Measurements from ENCODE around the gene SPRY4. TPM values are rescaled to one million over a fixed set of nuclear protein-coding genes. Genes with fewer than 3 reads are reported as not detected.
"Not testable (repeated sequence)": the region's sequence is repeated elsewhere in the genome, so short reads cannot be mapped to it uniquely, and the experiment has no call there.

The SPRY4 gene
- total RNA-seq, 1 donor from 2014 or later = 2.6 TPM

DNA sequence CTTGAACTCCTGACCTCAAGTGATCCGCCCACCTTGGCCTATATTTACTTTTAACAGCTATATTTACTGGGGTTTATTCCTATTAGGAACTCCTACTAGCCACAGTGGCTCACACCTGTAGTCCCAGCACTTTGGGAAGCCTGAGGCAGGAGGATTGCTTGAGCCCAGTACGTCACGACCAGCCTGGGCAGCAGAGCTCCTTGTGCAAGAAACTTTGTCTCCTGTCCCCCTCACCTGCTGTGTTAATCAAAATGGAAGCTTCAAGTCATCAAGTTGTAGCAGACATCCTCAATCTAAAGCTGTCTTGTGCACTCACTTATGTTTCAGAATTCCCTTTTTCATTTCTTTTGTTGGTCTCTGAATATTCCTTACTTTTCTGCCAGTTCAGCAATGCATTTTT lies 15.0 kb upstream of the SPRY4 start:
- DNase-seq (ENCODE audit: low read depth in 2 of 2) = no peak

DNA sequence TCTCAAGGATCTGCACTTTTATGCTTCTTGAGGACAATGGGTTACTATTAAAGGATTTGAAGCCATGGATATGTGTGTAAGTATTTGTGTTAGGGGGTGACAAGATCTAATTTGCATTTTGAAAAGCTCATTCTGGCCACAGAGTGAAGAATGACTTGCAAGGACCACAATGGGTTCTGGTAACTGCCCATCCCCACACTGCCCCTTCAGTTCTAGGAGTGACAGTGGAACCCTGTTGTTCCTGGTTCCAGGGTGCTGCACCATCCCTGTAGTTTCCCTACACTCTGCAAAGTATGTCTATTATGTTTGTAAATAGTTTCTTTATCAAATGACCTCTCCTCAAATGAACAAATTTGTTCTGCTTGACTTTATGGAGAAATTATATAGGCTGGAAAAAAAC lies 9.7 kb upstream of the SPRY4 start:
- DNase-seq (ENCODE audit: low read depth in 2 of 2) = no peak

DNA sequence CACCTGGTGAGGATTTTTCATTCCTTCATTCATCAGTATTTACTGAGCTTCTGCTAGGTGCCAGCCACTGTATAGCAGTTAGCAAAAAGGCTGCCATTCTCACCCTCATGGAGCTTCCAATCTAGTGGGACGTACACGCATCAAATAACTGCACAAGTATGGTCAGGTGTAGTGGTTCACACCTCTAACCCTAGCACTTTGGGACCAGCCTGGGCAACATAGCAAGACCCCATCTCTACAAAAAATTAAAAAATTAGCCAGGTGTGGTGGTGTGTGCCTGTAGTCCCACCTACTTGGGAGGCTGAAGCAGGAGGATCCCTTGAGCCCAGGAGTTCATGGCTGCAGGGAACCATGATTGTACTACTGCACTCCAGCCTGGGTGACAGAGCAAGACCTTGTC lies 8.9 kb upstream of the SPRY4 start:
- DNase-seq (ENCODE audit: low read depth in 2 of 2) = not testable (repeated sequence)

DNA sequence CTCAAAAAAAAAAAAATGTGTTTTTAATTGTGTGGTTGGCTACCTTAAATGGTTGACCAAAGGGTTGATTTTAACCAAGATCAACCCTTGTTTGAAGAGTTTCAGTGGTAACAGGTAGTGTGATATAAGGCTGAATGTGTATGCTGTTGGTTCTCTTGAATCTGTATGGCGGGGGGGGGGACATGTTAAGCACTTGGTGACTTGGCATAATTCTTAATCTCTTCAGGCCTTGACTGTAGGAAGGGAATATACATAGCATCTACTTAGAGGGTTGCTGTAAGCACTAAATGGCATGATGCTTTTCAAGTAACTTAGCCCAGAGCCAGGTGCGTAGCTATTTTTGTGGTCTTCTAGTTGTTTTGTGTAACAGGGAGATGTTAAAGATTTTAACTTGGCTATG lies 5.6 kb upstream of the SPRY4 start:
- DNase-seq (ENCODE audit: low read depth in 2 of 2) = no peak

DNA sequence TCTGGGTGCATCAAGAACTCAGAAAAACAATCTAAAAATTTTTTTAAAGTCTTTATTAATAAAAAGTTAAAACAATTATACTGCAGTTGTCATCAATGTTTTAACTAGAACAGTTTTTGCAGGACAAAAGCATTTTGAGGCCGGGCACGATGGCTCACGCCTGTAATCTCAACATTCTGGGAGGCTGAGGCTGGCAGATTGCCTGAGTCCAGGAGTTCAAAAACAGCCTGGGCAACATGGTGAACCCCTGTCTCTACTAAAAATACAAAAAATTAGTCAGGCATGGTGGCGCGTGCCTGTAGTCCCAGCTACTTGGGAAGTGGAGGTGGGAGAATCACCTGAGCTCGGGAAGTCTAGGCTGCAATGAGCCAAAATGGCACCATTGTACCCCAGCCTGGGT lies 5.2 kb upstream of the SPRY4 start:
- DNase-seq (ENCODE audit: low read depth in 2 of 2) = no peak

DNA sequence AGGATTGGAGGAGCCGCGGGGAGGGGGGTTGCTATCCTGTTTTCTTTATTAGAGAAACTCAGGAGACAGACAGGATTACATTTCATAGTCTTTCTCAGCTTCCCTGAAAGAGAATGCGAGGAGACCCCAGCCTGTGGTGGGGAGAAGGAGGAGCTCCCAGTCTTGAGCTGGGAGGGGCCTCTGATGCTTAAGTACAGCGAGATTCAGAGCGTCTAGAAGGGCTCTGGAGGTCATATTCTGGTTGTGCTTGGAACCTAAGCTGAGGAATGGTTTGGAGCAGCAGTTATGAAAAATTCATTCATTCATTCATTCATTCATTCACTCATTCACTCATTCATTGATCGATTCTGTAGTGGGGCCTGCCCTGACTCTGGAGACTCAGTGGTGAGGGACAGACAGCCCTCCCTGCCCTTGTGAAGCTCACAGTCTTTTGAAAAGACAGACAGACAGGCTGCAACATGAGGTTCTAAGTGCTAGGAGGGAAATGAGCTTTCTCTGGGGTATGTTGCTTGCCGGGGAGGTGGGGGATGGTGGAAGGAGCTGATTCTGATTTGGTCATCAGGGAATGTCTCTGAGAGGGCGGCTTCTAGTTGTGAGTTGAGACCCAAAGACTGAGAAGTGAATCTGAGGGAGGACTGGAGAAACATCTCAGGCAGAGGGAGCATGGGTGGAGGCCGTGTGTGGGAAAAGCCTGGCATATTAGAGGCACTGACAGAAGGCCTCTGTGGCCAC lies 2.5 kb upstream of the SPRY4 start:
- DNase-seq (ENCODE audit: low read depth in 2 of 2) = no peak

DNA sequence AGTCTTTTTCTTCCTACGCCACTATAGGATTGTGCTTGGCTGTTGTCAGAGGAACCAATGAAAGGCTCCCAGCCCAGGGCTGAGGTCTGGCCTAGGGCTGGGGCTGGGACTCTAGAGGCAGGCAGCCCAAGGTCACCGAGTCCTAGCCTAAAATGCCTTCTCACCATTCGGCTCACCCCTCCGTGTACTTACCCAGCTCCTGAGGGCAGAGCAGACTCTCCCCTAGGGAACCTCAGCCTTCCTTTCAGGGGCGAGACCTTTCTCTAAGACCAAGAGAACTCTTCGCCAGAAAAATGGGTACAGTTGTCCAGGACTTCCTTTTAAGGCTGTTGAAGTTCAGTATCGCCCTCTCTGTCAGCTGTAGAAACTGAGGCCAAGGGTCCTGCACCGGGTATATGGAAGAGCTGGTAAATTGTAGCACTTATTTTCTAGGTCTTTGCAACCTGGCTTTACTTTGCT lies 1.7 kb upstream of the SPRY4 start:
- no peak for DNase-seq (ENCODE audit: low read depth in 2 of 2)

DNA sequence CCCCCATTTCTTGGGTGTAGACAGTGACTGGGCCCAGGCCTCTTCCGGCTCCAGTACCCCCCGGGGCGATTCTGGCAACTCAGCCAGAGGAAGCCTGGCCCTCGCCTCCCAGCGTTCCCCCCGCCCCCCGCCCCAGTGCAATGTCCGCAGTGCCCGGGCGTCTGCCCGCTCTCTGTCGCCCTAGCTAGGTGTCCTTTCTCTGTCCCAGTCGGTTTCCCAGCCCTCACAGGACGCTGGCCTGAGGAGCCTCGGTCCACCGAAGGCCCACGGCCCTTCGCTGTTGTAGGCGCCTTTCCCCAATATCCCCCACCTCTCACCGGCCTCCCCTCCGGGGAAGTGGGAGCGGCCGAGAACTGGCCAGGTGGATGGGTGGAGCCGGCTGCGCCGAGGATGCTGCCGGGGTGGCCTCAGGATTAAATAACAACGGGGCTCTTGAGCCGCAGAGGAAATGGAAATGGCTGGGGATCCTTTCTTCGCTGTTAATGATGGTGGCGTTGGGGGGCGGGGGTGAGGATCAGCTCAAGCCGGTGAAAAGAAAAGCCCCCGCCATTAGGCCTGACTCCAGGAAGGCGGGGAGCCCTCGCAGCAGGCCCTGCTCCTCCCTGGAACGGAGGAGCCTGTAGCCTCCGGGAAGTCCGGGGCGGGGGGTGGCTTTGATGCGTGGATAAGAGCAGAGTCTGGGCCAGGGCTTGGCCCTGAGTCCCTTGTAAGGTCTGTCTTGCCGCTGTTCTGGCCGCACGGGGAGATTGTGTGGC lies 1.1 kb upstream of the SPRY4 start:
- DNase-seq (ENCODE audit: low read depth in 2 of 2) = peak in 1 of 2 donors; percentile 44

DNA sequence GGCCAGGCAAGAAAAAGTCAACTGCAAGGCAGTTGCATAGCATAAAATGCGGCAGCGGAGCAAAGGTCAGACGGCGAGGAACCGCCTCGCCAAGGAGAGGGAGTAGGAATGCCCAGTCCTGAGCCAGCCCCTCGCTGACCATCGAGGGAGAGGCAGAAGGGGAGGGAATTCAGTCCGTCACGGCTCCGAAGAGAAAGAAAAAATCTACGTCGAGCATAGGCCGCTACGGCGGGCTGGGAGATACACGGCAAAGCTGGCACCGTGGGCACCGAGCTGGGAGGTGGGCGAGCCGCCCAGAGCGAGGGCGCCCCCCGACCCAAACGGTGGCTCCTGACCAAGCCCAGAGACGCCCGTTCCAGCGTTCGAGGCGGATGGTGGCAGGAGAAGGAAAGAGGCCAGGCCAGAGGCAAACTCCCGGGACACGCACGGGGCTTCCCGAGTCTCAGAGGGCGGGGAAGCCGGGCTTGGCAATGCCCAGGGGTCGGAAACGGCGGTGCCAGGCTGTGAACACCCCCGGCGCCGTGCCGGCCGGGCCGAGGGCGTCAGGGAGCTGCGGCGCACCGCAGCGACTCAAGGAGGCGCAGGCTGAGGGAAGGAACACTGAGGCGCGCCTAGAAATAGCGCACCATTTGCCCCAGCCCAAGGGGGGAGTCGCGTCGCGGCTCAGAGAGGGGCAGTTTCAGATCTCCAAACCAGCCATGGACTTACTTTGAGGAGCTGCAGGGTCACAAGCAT lies 518 bp downstream of the SPRY4 start:
- peak; percentile 52 to 73 for DNase-seq (ENCODE audit: low read depth in 2 of 2)

DNA sequence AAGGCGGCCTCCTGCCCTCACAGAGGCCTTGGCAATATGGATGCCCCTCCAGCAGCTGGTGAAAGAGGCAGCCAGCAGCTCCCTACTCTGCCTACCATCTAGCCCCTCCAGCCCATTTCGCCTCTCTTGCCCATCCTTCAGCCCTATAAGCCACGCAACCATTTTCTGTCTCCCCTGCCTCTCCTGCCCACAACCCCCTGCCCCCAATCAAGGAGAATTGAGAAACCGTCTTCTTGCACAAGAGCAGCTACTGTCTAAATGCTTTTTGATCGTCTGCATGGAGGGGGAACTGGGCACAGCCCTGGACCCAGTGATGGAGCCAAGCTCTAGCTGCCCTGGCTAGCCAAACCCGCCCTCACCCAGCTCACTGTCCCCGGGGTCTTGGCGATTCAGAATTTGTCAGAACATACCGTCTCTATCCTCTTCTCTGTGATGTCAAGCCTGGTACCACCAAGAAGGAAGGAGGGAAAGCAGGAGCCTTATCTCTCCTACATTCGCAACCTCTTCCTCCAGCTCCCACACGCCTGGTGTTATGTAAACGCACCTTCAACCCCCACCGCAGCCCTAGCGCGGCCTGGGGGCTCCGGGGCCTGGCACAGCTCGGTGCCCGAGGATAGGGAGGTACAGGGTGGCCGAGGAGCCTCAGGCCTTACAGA lies 1.2 kb downstream of the SPRY4 start:
- DNase-seq (ENCODE audit: low read depth in 2 of 2) = peak in 1 of 2 donors; percentile 22

DNA sequence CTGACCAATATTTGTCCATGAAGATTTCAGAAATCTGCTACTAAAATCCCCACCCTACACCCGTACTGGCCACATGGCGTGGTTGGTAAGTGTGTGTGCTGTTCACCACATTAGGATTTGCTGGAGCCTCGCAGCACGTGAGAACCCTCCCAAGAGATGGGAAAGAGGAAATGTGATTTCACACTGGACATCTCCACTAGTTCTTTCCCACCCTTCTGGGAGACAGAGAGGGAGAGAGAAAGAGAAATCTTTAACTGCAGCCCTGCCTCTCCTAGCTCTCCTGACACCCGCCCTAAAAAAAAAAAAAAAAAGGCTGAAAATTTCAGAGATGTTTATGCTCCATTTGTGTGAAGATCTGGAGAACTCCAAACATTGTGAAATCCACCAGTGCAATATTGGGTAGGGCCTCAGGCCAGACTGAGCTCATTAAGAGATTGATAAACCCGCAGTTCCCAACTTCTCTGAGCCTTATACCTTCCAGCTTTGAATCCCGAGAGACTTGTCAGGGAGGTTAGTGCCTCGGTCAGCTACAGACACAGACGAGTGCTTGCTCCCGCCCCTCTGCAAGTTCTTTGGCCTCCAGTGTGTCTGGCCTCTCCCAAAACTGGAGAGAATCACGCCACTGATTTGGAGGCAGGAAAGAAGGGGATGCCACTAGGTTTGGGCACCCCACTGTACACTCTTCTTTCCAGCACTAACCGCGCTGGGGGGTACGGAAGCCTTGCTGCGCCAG lies 1.9 kb downstream of the SPRY4 start:
- DNase-seq (ENCODE audit: low read depth in 2 of 2) = peak in 1 of 2 donors; percentile 56

DNA sequence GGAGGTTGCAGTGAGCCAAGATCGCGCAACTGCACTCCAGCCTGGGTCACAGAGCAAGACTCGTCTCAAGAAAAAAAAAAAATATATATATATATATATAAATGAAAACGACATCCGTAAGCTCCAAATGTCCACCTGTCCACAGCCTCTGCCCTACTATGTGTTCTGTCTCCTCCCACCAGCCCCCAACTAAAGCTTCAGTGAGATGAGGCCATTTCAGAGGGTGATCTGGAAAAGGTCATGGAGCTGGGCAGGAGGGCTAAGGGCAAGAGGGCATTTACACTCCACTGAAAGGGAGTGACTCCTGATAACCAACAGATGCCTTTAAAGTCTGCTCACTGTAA lies 2.4 kb downstream of the SPRY4 start:
- no peak for DNase-seq (ENCODE audit: low read depth in 2 of 2)

DNA sequence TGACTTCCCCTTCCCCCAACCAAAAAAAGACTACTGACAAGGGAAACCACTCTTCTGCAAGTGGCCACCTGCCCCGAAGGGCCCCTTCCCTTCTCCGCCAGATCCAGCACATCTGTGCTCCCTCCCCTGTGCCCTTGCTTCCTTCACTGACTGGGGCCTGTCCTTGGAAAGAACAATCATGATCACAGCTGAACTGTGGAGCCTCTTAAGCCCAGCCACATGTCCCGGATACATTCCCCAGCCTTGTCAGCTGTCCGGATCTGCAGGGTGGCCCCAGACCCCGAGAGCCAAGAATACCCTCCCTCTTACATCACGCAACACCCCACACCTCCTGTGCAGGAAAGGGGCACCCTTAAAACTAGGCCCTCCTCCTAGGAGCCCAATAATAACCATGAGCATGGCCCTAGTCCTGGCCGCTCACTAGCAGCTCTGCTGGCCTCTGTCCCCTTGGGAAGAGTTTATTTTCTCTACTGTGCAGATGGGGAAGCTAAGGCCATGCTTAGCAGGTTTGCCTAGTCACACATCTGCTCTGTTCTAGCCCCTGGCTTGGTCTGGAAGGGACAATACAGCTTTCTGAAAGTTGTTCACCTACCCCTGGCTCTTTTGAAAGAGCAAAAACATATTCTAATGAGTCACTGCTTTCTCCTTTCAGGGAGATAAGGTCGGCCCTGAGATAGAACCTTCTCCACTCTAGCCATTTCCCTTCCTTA lies 3.8 kb downstream of the SPRY4 start:
- peak in 1 of 2 donors; percentile 45 for DNase-seq (ENCODE audit: low read depth in 2 of 2)

DNA sequence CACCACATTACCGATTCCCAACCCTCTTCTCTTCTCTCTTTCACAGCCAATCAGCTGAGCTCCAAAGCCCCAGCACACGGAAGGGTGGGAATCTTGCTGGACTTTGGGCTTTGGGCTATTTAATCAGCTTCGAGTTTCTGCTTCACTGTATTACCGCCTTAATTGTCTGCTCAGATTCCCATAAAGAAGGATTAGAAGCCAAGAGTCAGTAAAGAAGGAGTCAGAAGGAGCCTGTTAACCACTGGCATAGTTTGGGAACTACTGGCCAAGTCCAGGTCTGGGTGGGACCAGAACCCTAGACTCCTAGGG lies 4.4 kb downstream of the SPRY4 start:
- DNase-seq (ENCODE audit: low read depth in 2 of 2) = no peak

DNA sequence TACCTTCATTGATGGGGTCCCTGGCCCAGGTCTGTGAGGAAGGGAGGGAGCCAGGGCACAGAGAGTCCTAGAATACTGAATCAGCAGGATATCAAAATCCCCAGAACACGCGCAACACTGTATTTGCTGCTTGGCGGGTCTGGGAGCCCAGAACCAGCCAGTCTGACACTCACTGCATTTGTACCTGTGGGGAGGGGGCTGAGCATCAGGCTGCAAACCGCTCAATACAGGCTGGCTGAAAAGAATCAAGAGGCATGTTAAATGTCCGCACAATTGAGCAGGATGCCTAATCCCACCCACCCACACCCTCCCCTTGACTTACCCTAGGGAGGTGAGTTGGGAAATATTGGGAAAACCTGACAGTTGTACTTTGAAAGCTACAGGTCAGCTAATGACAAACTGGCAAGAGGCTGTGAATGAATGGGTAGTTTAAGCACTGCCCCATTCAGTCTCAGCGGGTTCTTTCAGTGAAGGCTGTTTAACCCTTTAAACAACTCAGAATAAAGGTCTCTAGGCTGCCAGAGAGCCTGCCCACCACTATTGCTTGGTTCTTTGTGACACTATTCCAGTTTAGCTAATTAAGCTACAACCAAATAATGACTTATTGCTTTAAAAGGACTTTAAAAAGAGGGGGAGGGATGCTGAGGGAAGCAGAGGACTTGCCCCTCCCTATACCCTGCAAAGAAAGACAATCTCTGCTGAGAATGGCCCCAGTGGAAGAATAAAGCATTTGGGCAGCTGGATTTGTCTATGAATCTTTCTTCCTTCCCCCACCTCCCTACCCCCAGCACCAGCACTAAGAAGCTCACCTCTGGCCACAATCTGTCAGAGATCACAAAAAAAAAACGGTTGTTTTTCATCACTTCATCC lies 5.0 kb downstream of the SPRY4 start:
- DNase-seq (ENCODE audit: low read depth in 2 of 2) = no peak

DNA sequence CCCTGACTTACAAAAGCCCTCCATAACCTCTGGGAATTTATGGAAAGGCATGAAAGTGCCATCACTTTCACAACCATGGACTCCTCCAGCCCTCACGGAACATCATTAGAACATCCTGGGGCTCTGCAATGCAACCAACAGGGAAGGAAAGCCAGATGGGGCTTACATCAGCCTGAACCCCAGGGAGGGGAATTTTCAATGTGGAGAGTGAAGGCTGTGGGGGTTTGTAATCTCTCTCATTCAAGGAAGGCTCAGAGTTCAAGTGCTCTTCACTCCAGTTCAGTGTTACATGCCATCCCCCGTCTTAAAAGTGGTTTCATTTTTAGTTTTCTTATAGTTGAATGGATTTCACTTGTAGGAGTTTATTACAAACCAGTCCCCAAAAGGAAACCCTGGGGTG lies 5.7 kb downstream of the SPRY4 start:
- DNase-seq (ENCODE audit: low read depth in 2 of 2) = no peak

DNA sequence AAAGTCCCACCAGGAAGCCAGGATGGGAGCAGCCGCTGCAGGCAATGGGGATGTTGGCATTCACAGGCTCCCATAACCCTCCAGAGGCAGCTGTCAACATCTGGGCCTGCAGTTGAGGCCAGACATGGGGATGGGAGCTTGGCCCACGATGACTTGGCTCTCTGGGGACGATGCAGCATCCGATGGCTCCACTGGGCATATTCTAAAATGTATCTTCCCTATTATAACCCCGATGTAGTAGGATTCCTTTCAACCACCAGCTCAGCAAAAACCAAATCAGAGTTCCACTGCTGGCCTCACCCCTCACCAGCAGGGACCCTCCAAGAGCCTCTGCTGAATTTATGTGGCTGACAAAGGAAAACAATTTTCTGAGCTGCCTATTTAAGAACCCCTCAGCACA lies 7.1 kb downstream of the SPRY4 start:
- no peak for DNase-seq (ENCODE audit: low read depth in 2 of 2)

DNA sequence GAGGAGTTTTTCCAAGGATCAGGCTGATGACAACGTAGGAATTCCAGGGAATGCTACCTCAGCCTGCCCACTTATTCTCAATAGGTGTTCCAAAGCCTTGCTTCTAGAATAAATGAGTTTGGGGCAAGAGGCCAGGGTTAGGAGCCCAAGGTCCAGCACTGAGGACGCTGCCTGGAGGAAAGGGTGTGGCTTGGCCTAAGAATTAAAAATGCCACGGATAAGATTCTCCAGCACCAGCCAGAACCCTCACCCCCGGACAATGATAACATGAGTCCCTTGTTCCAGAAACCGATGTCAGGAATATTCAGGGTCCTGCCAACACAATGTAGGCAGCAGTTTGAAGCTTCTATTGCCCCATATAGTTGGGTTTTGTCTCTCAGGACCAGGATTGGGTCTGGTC lies 7.6 kb downstream of the SPRY4 start:
- no peak for DNase-seq (ENCODE audit: low read depth in 2 of 2)

DNA sequence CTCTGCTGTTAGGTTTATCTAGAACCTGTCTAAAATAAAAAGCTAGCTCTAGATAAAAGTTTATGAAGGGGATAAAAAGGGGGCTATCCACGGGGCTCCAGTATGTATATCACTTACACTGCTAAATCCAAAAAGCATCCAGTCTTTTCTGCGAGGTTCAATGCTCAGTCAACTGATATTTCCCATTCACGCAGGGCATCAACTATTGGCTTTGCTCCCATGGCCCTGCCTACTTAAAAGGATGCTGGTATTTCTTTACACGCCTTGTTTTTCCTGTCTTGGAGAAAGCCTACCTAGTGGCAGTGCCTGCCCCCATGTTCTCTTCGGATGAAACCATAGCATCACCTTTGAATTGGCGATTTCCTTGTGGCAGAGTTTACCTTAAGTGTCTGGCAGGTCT lies 8.1 kb downstream of the SPRY4 start:
- DNase-seq (ENCODE audit: low read depth in 2 of 2) = no peak

DNA sequence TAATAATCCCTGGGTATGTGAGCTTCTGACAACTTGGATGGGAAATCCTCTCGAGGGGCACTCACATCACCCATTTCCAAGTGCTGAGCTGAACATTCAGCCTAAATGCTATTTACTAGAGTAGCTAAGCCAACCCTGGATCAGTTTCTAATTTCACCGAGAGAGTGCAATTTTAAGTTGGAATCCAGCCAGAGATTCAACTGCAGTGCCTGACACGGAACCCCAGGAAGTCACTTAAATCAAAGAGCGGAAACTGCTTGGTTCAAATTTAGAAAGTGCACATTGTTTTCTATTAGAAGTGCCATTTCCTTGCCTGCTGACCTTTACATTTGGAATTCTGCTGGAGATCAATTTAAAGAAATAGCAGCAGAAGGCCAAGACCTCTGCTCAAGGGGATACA lies 8.8 kb downstream of the SPRY4 start:
- DNase-seq (ENCODE audit: low read depth in 2 of 2) = peak; percentile 85 to 91
